HG03196 (cell line): Measurements from ENCODE around the gene COL4A2.

ENCODE experiments used
- ATAC-seq: cut with Tn5 transposase; IDR thresholded peaks from one replicate; pipeline ENCODE4 v1.9.1; 2021; ENCODE audit not compliant: unreplicated experiment

Gene COL4A2

GRCh38 chr13:110506859-110507566 is 199.9 kb downstream of the COL4A2 start:
- ATAC-seq: no peak

- ATAC-seq: no peak
These were observed 200.7 kb downstream of the COL4A2 start for GRCh38 chr13:110507678-110508381.

GRCh38 chr13:110509478-110509926 is 202.4 kb downstream of the COL4A2 start:
- no peak for ATAC-seq

- ATAC-seq: no peak
These were observed 203.1 kb downstream of the COL4A2 start for GRCh38 chr13:110509971-110510786.

GRCh38 chr13:110511509-110512181 is 204.6 kb downstream of the COL4A2 start:
- ATAC-seq: no peak

GRCh38 chr13:110512198-110512740 is 205.2 kb downstream of the COL4A2 start:
- no peak for ATAC-seq

GRCh38 chr13:110516500-110516899 is 209.4 kb downstream of the COL4A2 start:
- ATAC-seq: no peak

GRCh38 chr13:110517505-110518225 is 210.6 kb downstream of the COL4A2 start:
- no peak for ATAC-seq

- ATAC-seq: no peak
These were observed 211.1 kb downstream of the COL4A2 start for GRCh38 chr13:110518226-110518525.

- no peak for ATAC-seq
These were observed 211.5 kb downstream of the COL4A2 start for GRCh38 chr13:110518571-110518970.

- no peak for ATAC-seq
These were observed 212.0 kb downstream of the COL4A2 start for GRCh38 chr13:110519046-110519445.

GRCh38 chr13:110519506-110519905 is 212.4 kb downstream of the COL4A2 start:
- ATAC-seq: no peak

GRCh38 chr13:110520431-110521295 is 213.6 kb downstream of the COL4A2 start:
- ATAC-seq: no peak

GRCh38 chr13:110521296-110521680 is 214.2 kb downstream of the COL4A2 start:
- ATAC-seq: no peak

GRCh38 chr13:110521946-110522345 is 214.9 kb downstream of the COL4A2 start:
- no peak for ATAC-seq

GRCh38 chr13:110522721-110523120 is 215.6 kb downstream of the COL4A2 start:
- ATAC-seq: no peak

- ATAC-seq: no peak
These were observed 216.1 kb downstream of the COL4A2 start for GRCh38 chr13:110523180-110523579.

GRCh38 chr13:110523838-110524540 is 216.9 kb downstream of the COL4A2 start:
- no peak for ATAC-seq
